ENCODE measurements around the gene TRMT112.
"Not testable (repeated sequence)": the region's sequence is repeated elsewhere in the genome, so short reads cannot be mapped to it uniquely, and the experiment has no call there.

The TRMT112 gene

DNA sequence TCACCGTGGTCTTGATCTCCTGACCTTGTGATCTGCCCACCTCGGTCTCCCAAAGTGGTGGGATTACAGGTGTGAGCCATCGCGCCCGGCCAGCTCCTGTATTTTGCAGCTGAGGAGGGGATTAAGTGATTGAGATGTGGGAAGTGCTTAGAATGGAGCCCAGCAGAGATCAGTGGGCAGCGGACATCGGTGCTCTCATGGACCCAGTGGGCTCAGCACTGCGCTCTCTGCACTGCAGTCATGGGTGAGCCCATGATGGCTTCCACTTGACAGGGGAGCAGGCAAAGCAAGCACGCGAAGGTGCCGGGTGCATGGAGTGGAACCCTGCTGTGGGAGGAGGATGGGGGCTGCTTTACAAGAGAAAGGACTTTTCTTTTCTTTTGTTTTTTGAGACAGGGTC lies 13.5 kb upstream of the TRMT112 start:
- peaks cover 7% of the 10 kb centered on the region for H3K4me1 ChIP-seq (ENCODE audit: control insufficient read depth, insufficient read depth, low read length, poor library complexity, severe bottlenecking)
- no peak overlapping the region for H3K4me3 ChIP-seq (ENCODE audit: insufficient read depth, low read depth, low read length, poor library complexity, severe bottlenecking)
- H3K9me3 ChIP-seq (ENCODE audit: control insufficient read depth, low read length): no peaks in the 10 kb centered on the region
- no peak for DNase-seq
- no peaks in the 10 kb centered on the region for H3K36me3 ChIP-seq (ENCODE audit: control insufficient read depth, insufficient read depth, low read length)
- no peak overlapping the region for H3K27ac ChIP-seq (ENCODE audit: insufficient read depth, low read length, poor library complexity, severe bottlenecking)
- H3K27me3 ChIP-seq (replicated peaks; ENCODE audit: control insufficient read depth, insufficient read depth, low read length, poor library complexity, severe bottlenecking): no peaks in the 10 kb centered on the region

DNA sequence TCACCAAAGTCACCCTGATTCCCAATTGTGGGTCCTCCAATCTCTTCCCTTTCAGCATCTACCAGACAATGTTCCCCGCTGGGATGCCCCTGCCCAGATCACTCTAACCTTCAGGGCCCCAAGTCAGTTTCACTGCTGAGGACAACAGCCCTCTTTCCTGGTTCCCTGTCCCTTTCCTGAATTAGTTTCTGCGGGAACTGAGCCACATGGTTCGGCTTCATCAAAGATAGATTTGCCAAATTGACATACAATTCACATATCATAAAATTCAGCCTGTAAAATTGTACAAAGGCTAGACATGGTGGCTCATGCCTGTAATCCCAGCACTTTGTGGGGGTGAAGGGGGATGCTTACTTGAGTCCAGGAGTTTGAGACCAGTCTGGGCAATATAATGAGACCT lies 10.6 kb upstream of the TRMT112 start:
- Histone ChIP-seq H3K27me3 (replicated peaks; ENCODE audit: control insufficient read depth, insufficient read depth, low read length, poor library complexity, severe bottlenecking) (no peaks in the 10 kb centered on the region), H3K27ac (ENCODE audit: insufficient read depth, low read length, poor library complexity, severe bottlenecking) (no peak overlapping the region), H3K4me3 (ENCODE audit: insufficient read depth, low read depth, low read length, poor library complexity, severe bottlenecking) (no peak overlapping the region), H3K9me3 (ENCODE audit: control insufficient read depth, low read length) (no peaks in the 10 kb centered on the region), H3K36me3 (ENCODE audit: control insufficient read depth, insufficient read depth, low read length) (no peaks in the 10 kb centered on the region), H3K4me1 (ENCODE audit: control insufficient read depth, insufficient read depth, low read length, poor library complexity, severe bottlenecking) (peaks cover 7% of the 10 kb centered on the region)
- no peak for DNase-seq

DNA sequence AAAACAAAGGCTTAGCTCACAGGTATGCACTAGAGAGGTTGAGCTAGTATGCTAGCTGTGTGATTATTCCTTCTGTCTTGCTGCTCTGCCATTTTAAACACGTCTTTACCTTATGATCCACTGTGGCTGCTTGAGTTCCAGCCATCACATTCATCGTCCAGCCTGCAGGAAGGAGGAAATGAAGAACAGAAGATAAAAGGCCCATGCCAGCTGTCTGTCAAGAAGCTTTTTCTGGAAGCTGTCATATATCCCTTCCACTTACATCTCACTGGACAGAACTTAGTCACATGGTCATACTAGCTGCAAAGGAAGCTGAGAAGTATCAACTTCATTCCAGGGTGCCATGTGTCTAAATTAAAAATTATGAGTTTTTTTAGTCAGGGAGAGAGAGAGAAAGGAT lies 10.0 kb upstream of the TRMT112 start:
- no peak for DNase-seq
- no peaks in the 10 kb centered on the region for H3K9me3 ChIP-seq (ENCODE audit: control insufficient read depth, low read length)
- no peak overlapping the region for H3K27ac ChIP-seq (ENCODE audit: insufficient read depth, low read length, poor library complexity, severe bottlenecking)
- no peak overlapping the region for H3K4me3 ChIP-seq (ENCODE audit: insufficient read depth, low read depth, low read length, poor library complexity, severe bottlenecking)
- peaks cover 7% of the 10 kb centered on the region for H3K4me1 ChIP-seq (ENCODE audit: control insufficient read depth, insufficient read depth, low read length, poor library complexity, severe bottlenecking)
- no peaks in the 10 kb centered on the region for H3K36me3 ChIP-seq (ENCODE audit: control insufficient read depth, insufficient read depth, low read length)
- H3K27me3 ChIP-seq (replicated peaks; ENCODE audit: control insufficient read depth, insufficient read depth, low read length, poor library complexity, severe bottlenecking): no peaks in the 10 kb centered on the region

DNA sequence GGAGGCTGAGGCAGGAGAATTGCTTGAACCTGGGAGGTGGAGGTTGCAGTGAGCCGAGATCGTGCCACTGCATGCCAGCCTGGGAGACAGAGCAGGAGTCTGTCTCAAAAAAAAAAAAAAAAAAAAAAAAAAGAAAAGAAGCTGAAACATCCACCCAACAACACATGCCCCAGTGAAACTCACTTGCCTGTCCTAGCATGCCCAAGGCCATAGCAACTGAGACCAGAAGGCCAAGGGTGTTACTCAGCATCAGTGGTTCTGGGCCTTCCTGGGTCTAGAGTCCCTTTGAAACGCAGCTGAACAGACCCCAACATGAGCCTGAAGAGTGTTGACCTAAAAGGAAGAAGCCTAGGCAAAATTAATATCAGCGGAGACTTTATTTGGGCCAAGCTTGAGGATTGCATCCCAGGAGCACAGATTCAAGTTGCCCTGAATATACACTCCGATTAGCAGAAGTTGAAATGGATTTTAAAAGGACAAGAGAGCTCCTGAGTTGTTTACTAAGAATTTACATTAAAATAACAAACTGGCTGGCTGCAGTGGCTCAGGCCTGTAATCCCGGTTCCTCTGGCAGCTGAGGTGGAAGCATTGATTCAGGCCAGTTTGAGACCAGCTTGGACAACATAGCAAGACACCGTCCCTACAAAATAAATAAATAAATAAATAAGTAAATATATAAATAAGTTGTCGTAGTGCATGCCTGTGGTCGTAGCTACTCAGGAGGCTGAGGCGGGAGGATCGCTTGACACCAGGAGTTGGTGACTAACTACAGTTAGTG lies 7.5 kb upstream of the TRMT112 start:
- H3K27ac ChIP-seq (ENCODE audit: insufficient read depth, low read length, poor library complexity, severe bottlenecking): no peak overlapping the region
- no peaks in the 10 kb centered on the region for H3K36me3 ChIP-seq (ENCODE audit: control insufficient read depth, insufficient read depth, low read length)
- no peaks in the 10 kb centered on the region for H3K9me3 ChIP-seq (ENCODE audit: control insufficient read depth, low read length)
- H3K27me3 ChIP-seq (replicated peaks; ENCODE audit: control insufficient read depth, insufficient read depth, low read length, poor library complexity, severe bottlenecking): no peaks in the 10 kb centered on the region
- H3K4me1 ChIP-seq (ENCODE audit: control insufficient read depth, insufficient read depth, low read length, poor library complexity, severe bottlenecking): no peaks in the 10 kb centered on the region
- DNase-seq: no peak
- H3K4me3 ChIP-seq (ENCODE audit: insufficient read depth, low read depth, low read length, poor library complexity, severe bottlenecking): no peak overlapping the region

GRCh38 chr11:64323984-64324383 lies 6.6 kb upstream of the TRMT112 start:
- H3K27ac ChIP-seq (ENCODE audit: insufficient read depth, low read length, poor library complexity, severe bottlenecking); H3K4me3 ChIP-seq (ENCODE audit: insufficient read depth, low read depth, low read length, poor library complexity, severe bottlenecking); H3K36me3 ChIP-seq (ENCODE audit: control insufficient read depth, insufficient read depth, low read length); H3K4me1 ChIP-seq (ENCODE audit: control insufficient read depth, insufficient read depth, low read length, poor library complexity, severe bottlenecking); H3K9me3 ChIP-seq (ENCODE audit: control insufficient read depth, low read length); H3K27me3 ChIP-seq (replicated peaks; ENCODE audit: control insufficient read depth, insufficient read depth, low read length, poor library complexity, severe bottlenecking); DNase-seq: not testable (repeated sequence)

- Histone ChIP-seq H3K27me3 (replicated peaks; ENCODE audit: control insufficient read depth, insufficient read depth, low read length, poor library complexity, severe bottlenecking) (no peaks in the 10 kb centered on the region), H3K9me3 (ENCODE audit: control insufficient read depth, low read length) (no peaks in the 10 kb centered on the region), H3K4me3 (ENCODE audit: insufficient read depth, low read depth, low read length, poor library complexity, severe bottlenecking) (no peak overlapping the region), H3K36me3 (ENCODE audit: control insufficient read depth, insufficient read depth, low read length) (no peaks in the 10 kb centered on the region), H3K27ac (ENCODE audit: insufficient read depth, low read length, poor library complexity, severe bottlenecking) (no peak overlapping the region), H3K4me1 (ENCODE audit: control insufficient read depth, insufficient read depth, low read length, poor library complexity, severe bottlenecking) (peaks cover 7% of the 10 kb centered on the region)
- DNase-seq: no peak
Observed at GRCh38 chr11:64323373-64323772, 6.0 kb upstream of the TRMT112 start.

GRCh38 chr11:64322925-64323260 lies 5.5 kb upstream of the TRMT112 start:
- Histone ChIP-seq H3K27ac (ENCODE audit: insufficient read depth, low read length, poor library complexity, severe bottlenecking) (no peak overlapping the region), H3K4me1 (ENCODE audit: control insufficient read depth, insufficient read depth, low read length, poor library complexity, severe bottlenecking) (peaks cover 7% of the 10 kb centered on the region), H3K4me3 (ENCODE audit: insufficient read depth, low read depth, low read length, poor library complexity, severe bottlenecking) (no peak overlapping the region), H3K36me3 (ENCODE audit: control insufficient read depth, insufficient read depth, low read length) (no peaks in the 10 kb centered on the region), H3K9me3 (ENCODE audit: control insufficient read depth, low read length) (no peaks in the 10 kb centered on the region), H3K27me3 (replicated peaks; ENCODE audit: control insufficient read depth, insufficient read depth, low read length, poor library complexity, severe bottlenecking) (no peaks in the 10 kb centered on the region)
- DNase-seq: no peak

GRCh38 chr11:64321533-64321932 lies 4.2 kb upstream of the TRMT112 start:
- no peak overlapping the region for H3K4me3 ChIP-seq (ENCODE audit: insufficient read depth, low read depth, low read length, poor library complexity, severe bottlenecking)
- H3K4me1 ChIP-seq (ENCODE audit: control insufficient read depth, insufficient read depth, low read length, poor library complexity, severe bottlenecking): peaks cover 14% of the 10 kb centered on the region
- H3K36me3 ChIP-seq (ENCODE audit: control insufficient read depth, insufficient read depth, low read length): no peaks in the 10 kb centered on the region
- no peak overlapping the region for H3K27ac ChIP-seq (ENCODE audit: insufficient read depth, low read length, poor library complexity, severe bottlenecking)
- H3K9me3 ChIP-seq (ENCODE audit: control insufficient read depth, low read length): no peaks in the 10 kb centered on the region
- DNase-seq: no peak
- no peaks in the 10 kb centered on the region for H3K27me3 ChIP-seq (replicated peaks; ENCODE audit: control insufficient read depth, insufficient read depth, low read length, poor library complexity, severe bottlenecking)

GRCh38 chr11:64321026-64321425 lies 3.7 kb upstream of the TRMT112 start:
- peaks cover 14% of the 10 kb centered on the region for H3K4me1 ChIP-seq (ENCODE audit: control insufficient read depth, insufficient read depth, low read length, poor library complexity, severe bottlenecking)
- H3K27me3 ChIP-seq (replicated peaks; ENCODE audit: control insufficient read depth, insufficient read depth, low read length, poor library complexity, severe bottlenecking): no peaks in the 10 kb centered on the region
- no peaks in the 10 kb centered on the region for H3K9me3 ChIP-seq (ENCODE audit: control insufficient read depth, low read length)
- H3K4me3 ChIP-seq (ENCODE audit: insufficient read depth, low read depth, low read length, poor library complexity, severe bottlenecking): no peak overlapping the region
- no peaks in the 10 kb centered on the region for H3K36me3 ChIP-seq (ENCODE audit: control insufficient read depth, insufficient read depth, low read length)
- no peak for DNase-seq
- H3K27ac ChIP-seq (ENCODE audit: insufficient read depth, low read length, poor library complexity, severe bottlenecking): no peak overlapping the region

DNA sequence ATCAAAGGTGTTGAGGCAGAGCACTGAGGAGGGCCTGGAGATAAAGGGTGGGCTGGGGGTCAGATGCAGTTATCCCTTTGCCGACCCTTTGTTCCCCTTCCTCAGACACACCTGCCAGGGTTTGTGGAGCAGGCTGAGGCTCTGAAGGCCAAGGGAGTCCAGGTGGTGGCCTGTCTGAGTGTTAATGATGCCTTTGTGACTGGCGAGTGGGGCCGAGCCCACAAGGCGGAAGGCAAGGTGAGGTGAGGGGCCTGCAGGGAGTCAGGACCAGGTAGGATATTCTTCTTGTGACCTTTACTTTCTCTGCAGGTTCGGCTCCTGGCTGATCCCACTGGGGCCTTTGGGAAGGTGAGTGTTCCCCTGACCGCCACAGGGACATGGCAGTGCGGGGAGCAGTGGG lies 3.2 kb upstream of the TRMT112 start:
- Histone ChIP-seq H3K4me1 (ENCODE audit: control insufficient read depth, insufficient read depth, low read length, poor library complexity, severe bottlenecking) (peaks cover 14% of the 10 kb centered on the region), H3K27ac (ENCODE audit: insufficient read depth, low read length, poor library complexity, severe bottlenecking) (no peak overlapping the region)

More for the DNA sequence above, 3.2 kb upstream of the TRMT112 start:
- no peak overlapping the region for H3K4me3 ChIP-seq (ENCODE audit: insufficient read depth, low read depth, low read length, poor library complexity, severe bottlenecking)
- H3K9me3 ChIP-seq (ENCODE audit: control insufficient read depth, low read length): no peaks in the 10 kb centered on the region
- H3K36me3 ChIP-seq (ENCODE audit: control insufficient read depth, insufficient read depth, low read length): peaks cover 1% of the 10 kb centered on the region
- DNase-seq: no peak
- H3K27me3 ChIP-seq (replicated peaks; ENCODE audit: control insufficient read depth, insufficient read depth, low read length, poor library complexity, severe bottlenecking): no peaks in the 10 kb centered on the region

Measured in effector memory CD4-positive, alpha-beta T cell (primary cell).